ENCODE measurements around the gene IL12RB2. TPM values are rescaled to one million over a fixed set of nuclear protein-coding genes. Genes with fewer than 3 reads are reported as not detected.

The IL12RB2 gene
- total and polyA plus RNA-seq, 4 experiments from 2014 or later, result 3.6 to 7.3 (median 4.8) TPM

DNA sequence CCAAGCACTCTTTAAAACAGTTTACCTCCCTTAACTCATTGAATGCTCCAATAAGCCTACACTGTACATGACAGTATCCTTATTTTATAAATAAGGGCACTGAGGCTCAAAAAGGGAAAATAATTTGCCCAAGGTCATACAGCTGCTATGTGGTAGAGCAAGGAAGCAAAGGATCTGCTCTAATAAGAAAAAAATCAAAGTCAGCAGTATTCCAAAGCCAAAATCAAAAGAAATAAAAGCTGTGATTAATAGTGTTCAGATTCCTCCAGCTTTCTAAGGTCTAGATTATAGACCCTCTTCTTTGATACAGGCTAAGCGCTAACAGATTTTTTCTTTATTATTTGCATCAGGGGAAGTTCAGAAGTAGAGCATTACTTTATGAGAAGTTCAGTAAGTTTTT, 39.3 kb downstream of the IL12RB2 start:
- Mint-ChIP-seq H3K4me3 (no peak overlapping the region), H3K27me3 (no peaks in the 10 kb centered on the region), H3K9me3 (no peaks in the 10 kb centered on the region), H3K4me1 (peaks cover 8 to 17% (median 12%) of the 10 kb centered on the region in 4 donors), H3K36me3 (no peaks in the 10 kb centered on the region), H3K27ac (no peak overlapping the region)
- no peak for DNase-seq
- CTCF ChIA-PET (ENCODE audit: partially characterized antibody), result interaction anchor here (0.8 to 2.8 kb wide), 7 partner anchors 10 to 156 kb away, joined by 3 to 15 read pairs (median 5); no protein-coding TSS in a partner anchor
- H3K4me1 ChIP-seq (ENCODE audit: insufficient read depth, low read length), result peaks cover 6% of the 10 kb centered on the region
- POLR2A ChIA-PET (ENCODE audit: partially characterized antibody), result no interaction called here
- no peaks in the 10 kb centered on the region for H3K9me3 ChIP-seq (ENCODE audit: control insufficient read depth in 1 of 2, low read length in 2 of 2)
- H3K27ac ChIP-seq (ENCODE audit: low read depth, low read length), result no peak overlapping the region
- intact Hi-C loops (cut with micrococcal nuclease), result loop anchor here (2.0 kb wide), 1 partner anchor 154 kb away; no protein-coding TSS in a partner anchor
- no peaks in the 10 kb centered on the region for H3K36me3 ChIP-seq (ENCODE audit: insufficient read depth, low read length)
- no peak overlapping the region for H3K4me3 ChIP-seq (ENCODE audit: low read length in 2 of 2)
- H3K27me3 ChIP-seq (ENCODE audit: insufficient read depth, low read length), result no peaks in the 10 kb centered on the region

DNA sequence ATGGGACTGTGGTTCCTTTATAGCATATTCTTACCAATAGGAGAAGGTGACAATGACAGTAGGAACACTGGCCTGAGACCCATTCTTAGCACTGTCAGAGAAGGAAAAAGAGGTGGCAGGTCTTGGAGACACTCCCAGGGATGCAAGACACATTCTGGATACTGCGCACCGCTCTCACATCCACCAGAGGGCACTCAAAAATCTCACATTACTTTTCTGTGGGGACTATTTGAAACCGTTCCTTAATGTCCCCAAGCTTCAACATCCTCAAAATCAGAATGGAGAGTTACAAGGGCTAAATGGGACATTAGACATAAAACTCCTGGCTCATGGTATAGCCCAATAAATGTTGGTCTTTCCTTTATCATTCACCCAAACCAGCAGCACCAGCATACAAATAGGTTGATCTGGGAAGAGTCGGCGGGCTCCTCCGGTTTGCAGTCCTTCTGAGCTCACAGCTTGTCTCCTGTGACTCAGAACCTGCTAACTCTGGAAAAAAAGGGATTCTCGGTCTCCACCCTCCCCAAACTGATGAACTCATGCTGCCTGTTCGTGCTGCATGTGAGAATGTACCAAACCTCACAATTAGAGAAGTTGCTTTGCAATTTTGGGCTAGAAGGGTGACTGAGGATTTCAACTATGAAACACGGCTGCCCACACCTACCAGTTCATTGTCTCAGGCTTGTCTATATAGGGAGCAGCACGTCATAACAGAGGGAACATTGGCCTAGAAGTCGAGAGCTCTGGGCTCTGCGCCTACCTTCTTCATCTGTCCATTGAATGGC, 40.2 kb downstream of the IL12RB2 start:
- Mint-ChIP-seq H3K4me3 (no peak overlapping the region), H3K27ac (peak overlapping the region in 1 of 7 donors; percentile 39), H3K27me3 (no peaks in the 10 kb centered on the region), H3K4me1 (peaks cover 4 to 11% (median 7%) of the 10 kb centered on the region in 4 donors), H3K36me3 (no peaks in the 10 kb centered on the region), H3K9me3 (no peaks in the 10 kb centered on the region)
- H3K27me3 ChIP-seq (ENCODE audit: insufficient read depth, low read length), result no peaks in the 10 kb centered on the region
- CTCF ChIA-PET (ENCODE audit: partially characterized antibody), result interaction anchor here (0.9 to 2.8 kb wide), 7 partner anchors 9 to 155 kb away, joined by 3 to 15 read pairs (median 4); no protein-coding TSS in a partner anchor
- intact Hi-C loops (cut with micrococcal nuclease), result loop anchor here (2.0 kb wide), 1 partner anchor 153 kb away; no protein-coding TSS in a partner anchor
- H3K36me3 ChIP-seq (ENCODE audit: insufficient read depth, low read length), result no peaks in the 10 kb centered on the region
- H3K9me3 ChIP-seq (ENCODE audit: control insufficient read depth in 1 of 2, low read length in 2 of 2), result no peaks in the 10 kb centered on the region
- H3K27ac ChIP-seq (ENCODE audit: low read depth, low read length), result no peak overlapping the region
- no peaks in the 10 kb centered on the region for H3K4me1 ChIP-seq (ENCODE audit: insufficient read depth, low read length)
- POLR2A ChIA-PET (ENCODE audit: partially characterized antibody), result no interaction called here
- no peak overlapping the region for H3K4me3 ChIP-seq (ENCODE audit: low read length in 2 of 2)
- DNase-seq, result no peak

DNA sequence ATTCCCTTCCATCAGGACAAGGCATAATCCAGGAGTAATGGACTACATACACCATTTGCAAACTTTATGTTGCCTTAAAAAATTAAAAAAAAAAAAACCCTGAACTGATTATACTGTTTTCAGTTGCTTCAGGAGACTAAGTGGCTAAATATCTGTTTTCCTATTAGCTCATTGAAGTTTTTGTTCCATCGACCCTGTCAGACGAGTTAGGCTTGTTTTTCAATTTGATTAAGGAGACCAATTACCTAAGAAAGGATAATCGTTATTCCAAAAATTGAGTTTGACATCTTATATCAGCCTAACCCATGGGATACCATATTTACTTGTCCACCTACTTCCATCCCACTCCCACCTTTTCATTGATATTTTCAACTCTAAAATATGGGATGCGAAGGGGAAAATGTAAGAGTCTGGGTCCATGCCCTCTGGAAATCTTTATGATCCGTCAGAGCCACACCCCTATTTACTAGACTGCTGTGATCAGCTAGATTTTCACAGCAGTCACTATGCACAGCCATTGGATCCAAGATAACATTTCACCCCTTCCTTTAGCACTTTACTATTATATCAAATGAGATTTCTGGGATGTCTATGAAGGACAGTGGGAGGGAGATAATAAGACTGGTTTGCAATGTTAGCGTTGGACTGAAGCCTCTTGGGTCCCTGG, 41.0 kb downstream of the IL12RB2 start:
- peaks cover 4 to 11% (median 5%) of the 10 kb centered on the region in 4 donors for H3K4me1 Mint-ChIP-seq
- CTCF ChIA-PET (ENCODE audit: partially characterized antibody), result interaction anchor here (0.9 to 2.8 kb wide), 4 partner anchors 10 to 152 kb away, joined by 3 to 15 read pairs (median 4); no protein-coding TSS in a partner anchor
- Histone ChIP-seq H3K4me3 (ENCODE audit: low read length in 2 of 2) (no peak overlapping the region), H3K36me3 (ENCODE audit: insufficient read depth, low read length) (no peaks in the 10 kb centered on the region), H3K27me3 (ENCODE audit: insufficient read depth, low read length) (no peaks in the 10 kb centered on the region), H3K9me3 (ENCODE audit: control insufficient read depth in 1 of 2, low read length in 2 of 2) (no peaks in the 10 kb centered on the region), H3K4me1 (ENCODE audit: insufficient read depth, low read length) (no peaks in the 10 kb centered on the region), H3K27ac (ENCODE audit: low read depth, low read length) (no peak overlapping the region)
- H3K4me3 Mint-ChIP-seq, result no peak overlapping the region
- H3K9me3 Mint-ChIP-seq, result no peaks in the 10 kb centered on the region
- intact Hi-C loops (cut with micrococcal nuclease), result no loop called here
- H3K27me3 Mint-ChIP-seq, result no peaks in the 10 kb centered on the region
- H3K27ac Mint-ChIP-seq, result no peak overlapping the region
- no peak for DNase-seq
- POLR2A ChIA-PET (ENCODE audit: partially characterized antibody), result no interaction called here
- H3K36me3 Mint-ChIP-seq, result peaks cover 0 to under 1% of the 10 kb centered on the region in 2 donors

DNA sequence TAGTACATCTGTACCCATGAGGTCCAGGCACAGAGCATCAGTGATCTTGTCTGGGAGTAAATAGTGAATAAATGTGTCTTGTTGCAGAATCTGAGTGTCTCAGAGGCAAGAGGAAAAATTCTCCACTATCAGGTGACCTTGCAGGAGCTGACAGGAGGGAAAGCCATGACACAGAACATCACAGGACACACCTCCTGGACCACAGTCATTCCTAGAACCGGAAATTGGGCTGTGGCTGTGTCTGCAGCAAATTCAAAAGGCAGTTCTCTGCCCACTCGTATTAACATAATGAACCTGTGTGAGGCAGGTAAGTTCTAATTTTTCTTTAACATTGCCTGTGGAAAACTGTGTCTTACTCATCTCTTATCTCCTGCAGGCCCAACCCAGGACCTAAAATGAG, 43.1 kb downstream of the IL12RB2 start:
- H3K9me3 Mint-ChIP-seq, result no peaks in the 10 kb centered on the region
- POLR2A ChIA-PET (ENCODE audit: partially characterized antibody), result interaction anchor here (1.0 kb wide), 1 partner anchor 12 kb away, joined by 3 read pairs; no protein-coding TSS in a partner anchor
- H3K4me1 Mint-ChIP-seq, result peaks cover 2 to 11% (median 4%) of the 10 kb centered on the region in 4 donors
- peaks cover 0 to 3% of the 10 kb centered on the region in 2 donors for H3K27me3 Mint-ChIP-seq
- H3K36me3 Mint-ChIP-seq, result peaks cover 2 to 17% of the 10 kb centered on the region in 2 donors
- peak overlapping the region in 1 of 7 donors; percentile 41 for H3K27ac Mint-ChIP-seq
- intact Hi-C loops (cut with micrococcal nuclease), result no loop called here
- CTCF ChIA-PET (ENCODE audit: partially characterized antibody), result interaction anchor here (1.7 kb wide), 1 partner anchor 25 kb away, joined by 4 read pairs; no protein-coding TSS in a partner anchor
- H3K4me1 ChIP-seq (ENCODE audit: insufficient read depth, low read length), result no peaks in the 10 kb centered on the region
- no peak overlapping the region for H3K27ac ChIP-seq (ENCODE audit: low read depth, low read length)
- H3K9me3 ChIP-seq (ENCODE audit: control insufficient read depth in 1 of 2, low read length in 2 of 2), result no peaks in the 10 kb centered on the region
- no peaks in the 10 kb centered on the region for H3K36me3 ChIP-seq (ENCODE audit: insufficient read depth, low read length)
- no peak for DNase-seq
- no peak overlapping the region for H3K4me3 ChIP-seq (ENCODE audit: low read length in 2 of 2)
- no peak overlapping the region for H3K4me3 Mint-ChIP-seq
- H3K27me3 ChIP-seq (ENCODE audit: insufficient read depth, low read length), result no peaks in the 10 kb centered on the region

DNA sequence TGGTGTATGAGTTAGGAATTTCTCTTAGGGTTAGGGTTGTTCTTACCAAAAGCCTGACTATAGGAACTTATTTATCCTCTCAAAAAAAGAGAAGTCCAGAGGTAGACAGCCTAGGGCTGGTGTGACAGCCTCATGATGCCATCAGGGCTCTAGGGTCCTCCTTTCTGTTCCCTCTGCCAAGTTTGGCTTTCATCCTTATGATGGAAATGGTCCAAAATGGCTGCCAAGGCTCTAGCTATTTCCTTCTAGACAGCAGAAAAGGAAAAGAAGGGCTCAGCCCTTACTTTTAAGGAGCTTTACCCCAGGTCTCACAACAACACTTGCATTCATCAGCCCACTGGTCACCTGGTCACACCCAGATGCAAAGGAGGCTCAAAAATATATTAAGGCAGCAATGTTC, 44.5 kb downstream of the IL12RB2 start:
- H3K4me3 ChIP-seq (ENCODE audit: low read length in 2 of 2), result no peak overlapping the region
- intact Hi-C loops (cut with micrococcal nuclease), result no loop called here
- H3K36me3 ChIP-seq (ENCODE audit: insufficient read depth, low read length), result no peaks in the 10 kb centered on the region
- no peaks in the 10 kb centered on the region for H3K9me3 Mint-ChIP-seq
- H3K27me3 ChIP-seq (ENCODE audit: insufficient read depth, low read length), result no peaks in the 10 kb centered on the region
- H3K27ac ChIP-seq (ENCODE audit: low read depth, low read length), result no peak overlapping the region
- no peak overlapping the region for H3K4me3 Mint-ChIP-seq
- POLR2A ChIA-PET (ENCODE audit: partially characterized antibody), result no interaction called here
- H3K4me1 ChIP-seq (ENCODE audit: insufficient read depth, low read length), result no peaks in the 10 kb centered on the region
- no peaks in the 10 kb centered on the region for H3K9me3 ChIP-seq (ENCODE audit: control insufficient read depth in 1 of 2, low read length in 2 of 2)
- no peak overlapping the region for H3K27ac Mint-ChIP-seq
- CTCF ChIA-PET (ENCODE audit: partially characterized antibody), result no interaction called here
- DNase-seq, result no peak
- peaks cover 2 to 11% (median 4%) of the 10 kb centered on the region in 4 donors for H3K4me1 Mint-ChIP-seq
- peaks cover 2 to 19% of the 10 kb centered on the region in 2 donors for H3K36me3 Mint-ChIP-seq
- H3K27me3 Mint-ChIP-seq, result peaks cover 0 to 3% of the 10 kb centered on the region in 2 donors

DNA sequence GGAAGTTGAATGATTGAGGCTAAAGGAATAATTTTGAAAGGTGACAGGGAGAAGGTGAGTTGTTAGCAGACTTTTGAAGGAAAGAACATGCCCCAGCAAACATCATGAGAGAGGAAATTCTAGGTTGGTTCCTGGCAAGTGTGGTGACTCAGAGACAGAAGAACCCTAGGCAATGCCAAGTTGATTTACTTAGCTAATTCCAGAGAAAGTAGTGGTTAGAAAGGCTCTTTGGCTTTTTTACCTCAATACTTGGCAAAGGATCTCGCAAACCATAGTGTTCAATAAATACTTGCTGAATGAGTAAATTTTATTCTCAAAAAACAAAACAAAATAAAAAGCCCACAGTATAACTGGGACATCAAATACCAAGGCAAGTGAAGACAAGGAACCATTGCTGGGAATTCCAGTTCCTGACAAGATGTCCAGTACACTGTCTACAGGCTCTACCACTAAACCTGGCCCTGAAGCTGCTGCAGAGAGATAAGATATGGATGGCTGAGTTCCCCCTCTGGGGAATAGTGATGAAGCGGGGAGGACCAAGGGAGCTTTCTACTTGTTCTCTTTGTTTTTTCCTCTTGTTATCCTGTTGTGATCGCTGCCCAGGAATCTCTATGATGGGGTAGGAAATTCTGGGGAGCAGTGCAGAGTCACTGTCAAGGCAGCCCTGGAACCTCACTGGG, 48.2 kb downstream of the IL12RB2 start:
- Mint-ChIP-seq H3K4me3 (no peak overlapping the region), H3K27ac (no peak overlapping the region), H3K36me3 (peaks cover 2 to 24% of the 10 kb centered on the region in 2 donors), H3K27me3 (peaks cover 0 to 6% of the 10 kb centered on the region in 2 donors), H3K9me3 (no peaks in the 10 kb centered on the region), H3K4me1 (peaks cover 0 to 3% (median under 1%) of the 10 kb centered on the region in 4 donors)
- no peak overlapping the region for H3K27ac ChIP-seq (ENCODE audit: low read depth, low read length)
- intact Hi-C loops (cut with micrococcal nuclease), result no loop called here
- CTCF ChIA-PET (ENCODE audit: partially characterized antibody), result interaction anchor here (1.9 kb wide), 1 partner anchor 8 kb away, joined by 6 read pairs; no protein-coding TSS in a partner anchor
- POLR2A ChIA-PET (ENCODE audit: partially characterized antibody), result no interaction called here
- no peaks in the 10 kb centered on the region for H3K27me3 ChIP-seq (ENCODE audit: insufficient read depth, low read length)
- no peak for DNase-seq
- H3K4me1 ChIP-seq (ENCODE audit: insufficient read depth, low read length), result no peaks in the 10 kb centered on the region
- no peak overlapping the region for H3K4me3 ChIP-seq (ENCODE audit: low read length in 2 of 2)
- no peaks in the 10 kb centered on the region for H3K36me3 ChIP-seq (ENCODE audit: insufficient read depth, low read length)
- H3K9me3 ChIP-seq (ENCODE audit: control insufficient read depth in 1 of 2, low read length in 2 of 2), result no peaks in the 10 kb centered on the region
